Measurements from ENCODE around the gene MYRIP. TPM values are rescaled to one million over a fixed set of nuclear protein-coding genes. Genes with fewer than 3 reads are reported as not detected.
A peak's percentile ranks its signal among the peaks of the same experiment; 100 is the strongest.

Gene MYRIP
- total RNA-seq, 1 donor from 2014 or later: 1.2 TPM

DNA sequence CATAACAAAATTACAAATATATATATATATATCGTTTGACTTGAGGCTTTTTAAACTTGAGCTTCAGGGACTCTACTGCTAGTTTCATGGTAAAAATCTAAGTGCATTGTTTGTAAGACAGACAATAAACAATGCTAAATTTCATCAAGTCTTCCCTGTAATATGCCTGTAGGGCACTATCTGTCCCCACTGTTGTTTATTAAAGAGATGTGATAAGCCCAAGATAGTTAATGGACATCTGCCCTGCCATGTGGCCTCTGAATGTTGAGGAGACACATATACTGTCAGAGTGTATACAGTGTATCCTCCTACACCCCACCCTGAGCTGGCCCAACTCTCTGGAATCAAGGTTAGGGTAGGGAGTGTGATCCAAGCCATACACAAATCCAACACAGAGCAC, 485.0 kb downstream of the MYRIP start:
- no peak for ATAC-seq

GRCh38 chr3:40298075-40298474, 488.7 kb downstream of the MYRIP start:
- no peak for ATAC-seq

DNA sequence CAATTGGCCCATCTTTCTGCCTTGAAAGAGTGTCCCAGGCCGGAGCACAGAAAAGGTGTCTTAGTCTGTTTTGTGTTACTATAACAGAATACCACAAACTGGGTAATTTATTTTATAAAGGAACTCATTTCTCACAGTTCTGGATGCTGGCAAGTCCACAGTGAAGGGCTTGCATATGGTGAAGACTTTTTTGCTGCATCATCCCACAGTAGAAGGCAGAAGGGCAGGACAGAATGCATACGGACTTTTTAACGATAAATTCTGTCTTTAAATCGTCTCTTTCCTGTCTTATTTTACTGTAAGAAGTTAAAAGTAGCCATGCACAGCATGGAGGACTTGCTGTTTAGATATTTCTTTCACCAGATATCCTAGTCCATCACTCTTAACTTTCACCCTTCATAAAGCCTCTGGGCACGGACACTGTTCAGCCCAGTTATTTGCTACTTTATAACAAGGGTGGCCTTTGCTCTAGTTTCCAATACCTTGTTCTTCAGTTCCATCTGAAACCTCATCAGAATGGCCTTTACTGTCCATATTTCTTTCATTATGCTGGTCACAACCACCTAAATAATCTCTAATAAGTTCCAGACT, 489.8 kb downstream of the MYRIP start:
- no peak for ATAC-seq

DNA sequence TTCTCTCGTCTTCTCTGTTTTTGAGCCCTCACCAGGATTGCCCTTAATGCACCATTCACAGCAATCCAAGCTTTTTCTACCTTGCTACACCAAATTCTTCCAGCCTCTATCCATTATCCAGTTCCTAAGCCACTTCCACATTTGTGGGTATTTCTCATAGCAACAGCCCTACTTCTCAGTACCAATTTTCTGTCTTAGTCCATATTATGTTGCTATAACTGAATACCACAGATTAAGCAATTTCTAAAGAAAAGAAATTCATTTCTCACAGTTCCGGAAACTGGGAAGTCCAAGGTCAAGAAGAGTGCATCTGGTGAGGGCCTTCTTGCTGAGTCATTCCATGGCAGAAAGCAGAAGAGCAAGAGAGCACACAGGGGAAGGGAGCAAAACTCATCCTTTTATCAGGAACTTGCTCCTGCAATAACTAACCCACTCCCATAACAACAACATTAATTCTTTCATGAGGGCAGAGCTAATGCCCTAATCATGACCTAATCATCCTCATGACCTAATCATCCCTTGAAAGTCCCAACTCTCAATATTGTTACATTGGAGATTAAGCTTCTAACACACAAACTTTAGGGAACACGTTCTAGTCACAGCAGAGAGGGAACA, 490.4 kb downstream of the MYRIP start:
- ATAC-seq: no peak

GRCh38 chr3:40302784-40303183, 493.4 kb downstream of the MYRIP start:
- no peak for ATAC-seq

- no peak for ATAC-seq
Observed at GRCh38 chr3:40304352-40304751, 494.9 kb downstream of the MYRIP start.

GRCh38 chr3:40306336-40306735, 496.9 kb downstream of the MYRIP start:
- no peak for ATAC-seq

GRCh38 chr3:40307176-40307575, 497.8 kb downstream of the MYRIP start:
- ATAC-seq: no peak

- no peak for ATAC-seq
Observed at GRCh38 chr3:40308725-40309417, 499.5 kb downstream of the MYRIP start.

DNA sequence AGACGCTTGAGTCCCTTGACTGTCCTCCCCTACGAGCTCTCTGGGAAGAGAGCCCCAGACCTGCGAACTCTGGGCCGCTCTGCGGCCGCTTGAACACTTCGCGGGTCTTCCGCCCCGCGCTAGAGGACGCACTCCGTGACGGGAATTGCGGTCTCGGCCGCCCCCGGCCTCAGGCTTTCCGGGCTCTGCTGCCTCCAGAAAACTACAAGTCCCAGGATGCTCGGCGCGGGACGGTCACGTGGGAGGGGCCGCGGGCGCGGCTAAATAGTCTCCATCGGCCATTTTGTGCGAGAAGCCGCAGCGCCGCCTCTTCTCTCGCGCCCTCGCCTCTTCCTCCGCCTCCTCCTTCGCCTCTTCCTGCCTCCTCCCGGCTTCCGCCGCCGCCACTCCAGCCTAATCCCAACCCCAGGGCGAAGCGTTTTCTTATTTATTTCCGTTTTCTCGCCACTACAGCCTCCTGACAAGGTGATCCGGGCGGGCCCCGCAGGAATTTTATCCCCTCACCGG, 500.1 kb downstream of the MYRIP start, which contains the start of gene EIF1B:
EIF1B (plus strand) TSS at position 290 of the 507 bp plus-strand sequence. CDS start 235 bp downstream, outside the sequence.
- ATAC-seq: peak; percentile 98
